K562 (cell line): ENCODE data around the gene TRIP12. TPM values are rescaled to one million over a fixed set of nuclear protein-coding genes. Genes with fewer than 3 reads are reported as not detected.

Experiments used
- CBX8 ChIP-seq: fragments of 200-600 bp; sonication (generic); IDR thresholded peaks from 2 replicates; pipeline ENCODE4 v1.6.1; 2012; ENCODE audit warnings: borderline replicate concordance, mixed run types, low read depth, mild to moderate bottlenecking, moderate library complexity, mixed read lengths, low read length, control low read depth, inconsistent platforms; ENCODE audit not compliant: poor library complexity, severe bottlenecking; ENCODE audit errors: extremely low read depth
- CHAMP1 ChIP-seq: fragments of 450-650 bp; IDR thresholded peaks from 2 replicates; pipeline ENCODE4 v1.6.1; 2016; ENCODE audit warnings: mild to moderate bottlenecking
- ELF1 ChIP-seq: fragments of 200-800 bp; sonication (Bioruptor generic); IDR thresholded peaks from 2 replicates; pipeline ENCODE4 v1.6.1; 2016; ENCODE audit warnings: missing genetic modification characterization, missing compliant biosample characterization
- ELK3 ChIP-seq: fragments of 450-650 bp; formaldehyde crosslinking; IDR thresholded peaks from 2 replicates; pipeline ENCODE4 v1.4.0; 2020; ENCODE audit warnings: mild to moderate bottlenecking
- FOXA1 ChIP-seq: fragments of 450-650 bp; IDR thresholded peaks from 2 replicates; pipeline ENCODE4 v1.6.1; 2016; ENCODE audit warnings: mild to moderate bottlenecking, borderline replicate concordance
- FOXK2 ChIP-seq, 2 experiments: fragments of 450-650 bp; IDR thresholded peaks in 1 of 2; conservative IDR thresholded peaks in 1 of 2; 2 replicates each; pipeline ENCODE4 v1.6.1; 2016; ENCODE audit warnings: low read depth in 2 of 2, mild to moderate bottlenecking in 1 of 2
- GABPB2 ChIP-seq: fragments of 250-450 bp; sonication (Bioruptor Pico); conservative IDR thresholded peaks from 2 replicates; pipeline ENCODE4 v1.5.1; 2021; ENCODE audit warnings: mild to moderate bottlenecking
- HDAC6 ChIP-seq: IDR thresholded peaks from 2 replicates; pipeline ENCODE4 v1.6.1; 2012; ENCODE audit warnings: low read depth, mild to moderate bottlenecking, control low read depth, inconsistent platforms, low read length, moderate library complexity
- ILK ChIP-seq: fragments of 450-650 bp; IDR thresholded peaks from 2 replicates; pipeline ENCODE4 v1.6.1; 2016; ENCODE audit warnings: missing genetic modification characterization, low read depth, mild to moderate bottlenecking, missing compliant biosample characterization, moderate library complexity, borderline replicate concordance
- KAT7 ChIP-seq: sonication (generic); formaldehyde crosslinking; IDR thresholded peaks from 2 replicates; pipeline ENCODE4 v1.8.0; 2022; ENCODE audit warnings: missing genetic modification reagents, mild to moderate bottlenecking, borderline replicate concordance
- KLF1 ChIP-seq: fragments of 450-650 bp; IDR thresholded peaks from 2 replicates; pipeline ENCODE4 v1.6.1; 2016; ENCODE audit warnings: missing genetic modification characterization, missing compliant biosample characterization
- MAFF ChIP-seq: IDR thresholded peaks from 2 replicates; pipeline ENCODE4 v1.6.1; 2012; ENCODE audit warnings: low read length, improper control_type of control experiment
- MCM7 ChIP-seq, 2 experiments: fragments of 450-650 bp; IDR thresholded peaks; 2 replicates each; pipeline ENCODE4 v1.6.1; 2016 to 2018
- NBN ChIP-seq: fragments of 450-650 bp; IDR thresholded peaks from 2 replicates; pipeline ENCODE4 v1.6.1; 2016; ENCODE audit warnings: low read depth, mild to moderate bottlenecking
- NCOA1 ChIP-seq: fragments of 450-650 bp; IDR thresholded peaks from 2 replicates; pipeline ENCODE4 v1.6.1; 2016; ENCODE audit warnings: low read depth
- SNRNP70 ChIP-seq: fragments of 200-400 bp; formaldehyde crosslinking; optimal IDR thresholded peaks from 2 replicates; pipeline ENCODE3; 2017; ENCODE audit warnings: low read depth, low read length
- TAF9B ChIP-seq: fragments of 450-650 bp; IDR thresholded peaks from 2 replicates; pipeline ENCODE4 v1.6.1; 2018; ENCODE audit warnings: mild to moderate bottlenecking; ENCODE audit not compliant: partially characterized antibody
- TEAD4 ChIP-seq, 2 experiments: sonication (generic) in 1 of 2; formaldehyde crosslinking in 1 of 2; IDR thresholded peaks; 2 replicates each; pipeline versions ENCODE4 v1.6.1 to v1.8.0; 2012 to 2022; ENCODE audit warnings: borderline replicate concordance in 1 of 2, inconsistent platforms in 1 of 2, low read length in 1 of 2, mild to moderate bottlenecking in 1 of 2, missing genetic modification reagents in 1 of 2
- ZFP91 ChIP-seq: sonication (generic); formaldehyde crosslinking; IDR thresholded peaks from 2 replicates; pipeline ENCODE4 v1.8.0; 2022; ENCODE audit warnings: mild to moderate bottlenecking, missing genetic modification reagents
- ZKSCAN3 ChIP-seq: fragments of 250-450 bp; sonication (Bioruptor Pico); IDR thresholded peaks from 2 replicates; pipeline ENCODE4 v1.4.0; 2020
- ZNF57 ChIP-seq: fragments of 450-650 bp; formaldehyde crosslinking; IDR thresholded peaks from 2 replicates; pipeline ENCODE4 v1.4.0; 2020; ENCODE audit warnings: mild to moderate bottlenecking, moderate library complexity
- ZNF583 ChIP-seq: fragments of 250-450 bp; sonication (Bioruptor Pico); IDR thresholded peaks from 2 replicates; pipeline ENCODE4 v1.4.0; 2020
- ZNF589 ChIP-seq: fragments of 200-800 bp; sonication (Bioruptor generic); IDR thresholded peaks from 2 replicates; pipeline ENCODE4 v1.6.1; 2016; ENCODE audit warnings: low read depth, missing genetic modification characterization, missing compliant biosample characterization
- ZNF75A ChIP-seq: fragments of 450-650 bp; formaldehyde crosslinking; IDR thresholded peaks from 2 replicates; pipeline ENCODE4 v1.4.0; 2020; ENCODE audit warnings: mild to moderate bottlenecking
- polyA plus RNA-seq, 8 experiments: library from polyadenylated mRNA; depleted of rRNA in 4 of 8; stranded (reverse) in 5 of 8; unstranded in 3 of 8; fragments of >200 nt; fragmentation: Nextera tagmentation in 2 of 8; fragmentation: Illumina TruSeq in 1 of 8; extraction: Ambion mirVana in 2 of 8; extraction: Trizol in 1 of 8; gene quantifications; 2 replicates each; pipeline versions ENCODE4 v1.2.1 to v1.2.3, GENCODE V29; 2011 to 2014; ENCODE audit warnings: inconsistent platforms in 1 of 8, missing spikeins in 1 of 8
- total RNA-seq, 7 experiments: library from RNA; depleted of rRNA in 6 of 7; stranded (reverse); fragments of >200 nt in 6 of 7; fragmentation: Illumina TruSeq in 2 of 7; extraction: Trizol in 2 of 7; gene quantifications; 2 replicates each; pipeline versions ENCODE4 v1.2.1 to v1.2.3, GENCODE V29; 2011 to 2021; ENCODE audit warnings: low replicate concordance in 1 of 7

Gene TRIP12
- total and polyA plus RNA-seq, 9 of the 15 experiments (the other 6 are each of a cell fraction or from before 2014, with no cell fraction given), result 15.2 to 131 (median 80.1) TPM

GRCh38 chr2:229922449-229923386 lies 909 bp upstream of the TRIP12 start, which contains the start of gene FBXO36 (continued):
- TF ChIP-seq TAF9B (no peak), GABPB2 (CRISPR knock-in tag) (no peak), ZNF75A (CRISPR knock-in tag) (no peak), ZKSCAN3 (CRISPR knock-in tag) (no peak), KLF1 (no peak), TEAD4 (IDR thresholded peaks at IDR 0.05; ENCODE audit: low read length) (no peak), TEAD4 (CRISPR knock-in tag; IDR thresholded peaks at IDR 0.05; ENCODE audit: borderline replicate concordance) (no peak), FOXK2 (conservative IDR thresholded peaks at IDR 0.05 in 1 of 2, IDR thresholded peaks at IDR 0.05 in 1 of 2; ENCODE audit: low read depth in 2 of 2) (no peak), SNRNP70 (no peak), HDAC6 (no peak), CBX8 (no peak), KAT7 (CRISPR knock-in tag) (0 out of 2 replicates have a peak, but pooled peaks have one; percentile 58), ZNF589 (no peak), MCM7 (IDR thresholded peaks at IDR 0.05) (no peak), ZNF57 (CRISPR knock-in tag) (no peak), ZFP91 (CRISPR knock-in tag) (no peak), ELK3 (CRISPR knock-in tag) (no peak), FOXA1 (no peak), ELF1 (tag) (no peak), CHAMP1 (no peak), ZNF583 (CRISPR knock-in tag) (no peak), NBN (no peak), NCOA1 (no peak), ILK (tag) (no peak), MAFF (no peak)
